Measurements from ENCODE around the gene MTHFD2L.
"Not testable (repeated sequence)": the region's sequence is repeated elsewhere in the genome, so short reads cannot be mapped to it uniquely, and the experiment has no call there.

MTHFD2L gene

DNA sequence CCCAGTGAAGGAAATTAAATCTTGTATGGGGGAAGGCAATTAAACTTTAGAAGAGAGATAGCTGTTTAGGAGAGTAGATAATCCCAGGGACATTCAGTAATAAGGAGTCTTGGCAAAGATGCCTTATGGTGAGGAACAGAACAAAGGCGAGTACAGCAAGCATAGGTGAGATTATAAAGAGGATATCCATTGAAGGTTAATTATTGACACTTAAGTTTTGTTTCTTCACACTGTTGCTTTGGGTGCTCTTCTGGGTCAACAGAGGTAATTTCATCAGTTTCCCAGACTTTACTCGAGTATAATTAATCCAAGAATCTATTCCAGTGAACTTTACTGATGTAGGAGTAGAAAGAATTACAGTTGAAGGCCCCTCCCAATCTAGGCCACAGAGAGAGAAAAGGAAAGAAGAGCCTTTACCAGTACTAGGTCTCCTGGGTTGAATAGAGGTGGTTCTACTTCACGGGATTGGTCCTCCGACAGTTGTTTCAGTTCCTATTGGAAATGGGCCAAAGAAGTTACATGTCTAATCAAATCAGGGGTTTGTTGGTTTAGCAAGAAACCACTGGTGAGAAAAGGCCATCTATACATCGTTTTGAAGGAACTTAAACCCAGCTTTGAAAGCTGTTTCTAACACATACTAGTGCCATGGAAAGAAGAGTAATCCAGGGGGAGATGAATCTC is 177.6 kb downstream of the MTHFD2L start:
- DNase-seq (ENCODE audit: low read depth), result no peak
- TF ChIP-seq, protein P1, sequence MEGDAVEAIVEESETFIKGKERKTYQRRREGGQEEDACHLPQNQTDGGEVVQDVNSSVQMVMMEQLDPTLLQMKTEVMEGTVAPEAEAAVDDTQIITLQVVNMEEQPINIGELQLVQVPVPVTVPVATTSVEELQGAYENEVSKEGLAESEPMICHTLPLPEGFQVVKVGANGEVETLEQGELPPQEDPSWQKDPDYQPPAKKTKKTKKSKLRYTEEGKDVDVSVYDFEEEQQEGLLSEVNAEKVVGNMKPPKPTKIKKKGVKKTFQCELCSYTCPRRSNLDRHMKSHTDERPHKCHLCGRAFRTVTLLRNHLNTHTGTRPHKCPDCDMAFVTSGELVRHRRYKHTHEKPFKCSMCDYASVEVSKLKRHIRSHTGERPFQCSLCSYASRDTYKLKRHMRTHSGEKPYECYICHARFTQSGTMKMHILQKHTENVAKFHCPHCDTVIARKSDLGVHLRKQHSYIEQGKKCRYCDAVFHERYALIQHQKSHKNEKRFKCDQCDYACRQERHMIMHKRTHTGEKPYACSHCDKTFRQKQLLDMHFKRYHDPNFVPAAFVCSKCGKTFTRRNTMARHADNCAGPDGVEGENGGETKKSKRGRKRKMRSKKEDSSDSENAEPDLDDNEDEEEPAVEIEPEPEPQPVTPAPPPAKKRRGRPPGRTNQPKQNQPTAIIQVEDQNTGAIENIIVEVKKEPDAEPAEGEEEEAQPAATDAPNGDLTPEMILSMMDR (conservative IDR thresholded peaks at IDR 0.05; ENCODE audit: control insufficient read depth, insufficient read depth, low read depth, low read length), result no peak
- H3K4me3 ChIP-seq (ENCODE audit: control insufficient read depth, low read depth, low read length), result no peak overlapping the region

DNA sequence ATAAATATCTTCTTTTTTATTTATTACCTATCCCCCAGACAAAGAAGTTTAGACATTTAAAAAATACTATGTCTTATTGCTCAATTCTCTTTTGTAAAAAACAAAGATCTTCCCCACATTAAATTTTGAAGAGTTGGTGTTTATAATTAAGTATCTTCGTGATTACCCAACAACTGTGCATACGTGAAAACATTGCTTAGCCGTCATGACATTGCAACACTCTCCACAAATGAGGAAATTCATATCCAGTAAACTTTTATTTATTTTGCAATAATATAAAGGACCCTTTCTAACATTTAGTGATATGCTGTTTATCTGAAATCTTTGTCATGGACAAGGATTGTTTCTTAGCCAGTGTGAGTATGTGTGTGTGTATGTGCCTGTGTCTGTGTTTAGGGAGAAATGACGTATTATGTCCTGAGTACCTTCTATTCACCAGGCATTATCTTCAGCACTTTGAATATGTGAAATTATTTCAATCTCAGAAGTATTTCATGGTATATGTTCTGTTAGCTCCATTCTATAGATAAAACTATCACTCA is 180.9 kb downstream of the MTHFD2L start:
- H3K4me3 ChIP-seq (ENCODE audit: control insufficient read depth, low read depth, low read length), result no peak overlapping the region
- TF ChIP-seq, protein P1 (conservative IDR thresholded peaks at IDR 0.05; ENCODE audit: control insufficient read depth, insufficient read depth, low read depth, low read length), result no peak
- peak; percentile 70 for DNase-seq (ENCODE audit: low read depth)

DNA sequence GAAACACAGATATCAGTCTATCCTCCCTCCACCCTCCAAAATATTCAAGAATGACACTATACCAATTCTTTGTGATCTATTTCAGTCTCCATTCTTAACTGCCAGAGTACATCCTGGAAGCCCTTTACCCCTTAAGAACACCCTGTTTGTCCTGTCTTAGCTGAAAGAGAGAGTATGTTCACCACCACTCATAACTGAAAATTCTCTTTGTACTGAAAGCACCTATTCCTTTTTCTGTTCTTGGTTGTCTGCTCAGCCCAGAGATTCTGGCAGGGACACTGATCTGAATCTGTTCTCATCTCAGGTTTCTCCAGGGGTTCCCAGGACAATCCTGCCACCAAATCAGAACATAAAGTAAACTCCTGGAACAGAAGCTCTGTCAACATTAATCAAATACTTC is 181.6 kb downstream of the MTHFD2L start:
- no peak for DNase-seq (ENCODE audit: low read depth)
- TF ChIP-seq, protein P1 (conservative IDR thresholded peaks at IDR 0.05; ENCODE audit: control insufficient read depth, insufficient read depth, low read depth, low read length), result no peak
- no peak overlapping the region for H3K4me3 ChIP-seq (ENCODE audit: control insufficient read depth, low read depth, low read length)

DNA sequence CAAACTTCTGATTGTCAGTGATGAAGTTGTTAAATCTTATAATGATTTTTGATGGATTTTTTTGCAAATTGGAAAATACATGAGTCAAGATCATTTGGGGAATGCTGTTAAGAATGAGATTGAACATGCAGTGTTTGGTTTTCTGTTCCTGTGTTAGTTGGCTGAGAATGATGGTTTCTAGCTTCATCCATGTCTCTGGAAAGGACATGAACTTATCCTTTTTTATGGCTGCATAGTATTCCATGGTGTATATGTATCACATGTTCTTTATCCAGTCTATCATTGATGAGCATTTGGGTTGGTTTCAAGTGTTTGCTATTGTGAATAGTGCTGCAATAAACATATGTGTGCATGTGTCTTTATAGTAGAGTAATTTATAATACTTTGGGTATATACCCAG is 182.5 kb downstream of the MTHFD2L start:
- DNase-seq (ENCODE audit: low read depth), result not testable (repeated sequence)

DNA sequence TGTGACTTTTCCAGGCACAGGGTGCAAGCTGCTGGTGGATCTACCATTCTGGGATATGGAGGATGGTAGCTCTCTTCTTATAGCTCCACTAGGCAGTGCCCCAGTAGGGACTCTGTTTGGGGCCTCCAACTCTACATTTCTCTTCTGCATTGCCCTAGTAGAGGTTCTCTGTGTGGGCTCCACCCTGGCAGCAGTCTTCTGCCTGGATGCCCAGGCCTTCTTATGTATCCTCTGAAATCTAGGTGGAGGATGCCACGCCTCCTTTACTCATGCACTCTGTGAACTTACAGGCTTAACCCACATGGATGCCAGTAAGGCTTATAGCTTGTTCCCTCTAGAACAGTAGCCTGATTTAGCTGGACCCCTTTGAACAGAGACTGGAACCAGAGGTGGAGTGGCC is 186.1 kb downstream of the MTHFD2L start:
- no peak for DNase-seq (ENCODE audit: low read depth)

More for the DNA sequence above, 182.5 kb downstream of the MTHFD2L start:
- not testable (repeated sequence) for H3K4me3 ChIP-seq (ENCODE audit: control insufficient read depth, low read depth, low read length)

More for the DNA sequence above, 186.1 kb downstream of the MTHFD2L start:
- TF ChIP-seq, protein P1 (conservative IDR thresholded peaks at IDR 0.05; ENCODE audit: control insufficient read depth, insufficient read depth, low read depth, low read length), result no peak
- no peak overlapping the region for H3K4me3 ChIP-seq (ENCODE audit: control insufficient read depth, low read depth, low read length)
